NCI-H526 (cell line): ENCODE data around the gene EIF5.
A peak's percentile ranks its signal among the peaks of the same experiment; 100 is the strongest.

Experiments used
- DNase-seq, 2 experiments: peaks; one replicate each; lab custom pipeline; 2025; lab: John Stamatoyannopoulos, UW

EIF5 gene

DNA sequence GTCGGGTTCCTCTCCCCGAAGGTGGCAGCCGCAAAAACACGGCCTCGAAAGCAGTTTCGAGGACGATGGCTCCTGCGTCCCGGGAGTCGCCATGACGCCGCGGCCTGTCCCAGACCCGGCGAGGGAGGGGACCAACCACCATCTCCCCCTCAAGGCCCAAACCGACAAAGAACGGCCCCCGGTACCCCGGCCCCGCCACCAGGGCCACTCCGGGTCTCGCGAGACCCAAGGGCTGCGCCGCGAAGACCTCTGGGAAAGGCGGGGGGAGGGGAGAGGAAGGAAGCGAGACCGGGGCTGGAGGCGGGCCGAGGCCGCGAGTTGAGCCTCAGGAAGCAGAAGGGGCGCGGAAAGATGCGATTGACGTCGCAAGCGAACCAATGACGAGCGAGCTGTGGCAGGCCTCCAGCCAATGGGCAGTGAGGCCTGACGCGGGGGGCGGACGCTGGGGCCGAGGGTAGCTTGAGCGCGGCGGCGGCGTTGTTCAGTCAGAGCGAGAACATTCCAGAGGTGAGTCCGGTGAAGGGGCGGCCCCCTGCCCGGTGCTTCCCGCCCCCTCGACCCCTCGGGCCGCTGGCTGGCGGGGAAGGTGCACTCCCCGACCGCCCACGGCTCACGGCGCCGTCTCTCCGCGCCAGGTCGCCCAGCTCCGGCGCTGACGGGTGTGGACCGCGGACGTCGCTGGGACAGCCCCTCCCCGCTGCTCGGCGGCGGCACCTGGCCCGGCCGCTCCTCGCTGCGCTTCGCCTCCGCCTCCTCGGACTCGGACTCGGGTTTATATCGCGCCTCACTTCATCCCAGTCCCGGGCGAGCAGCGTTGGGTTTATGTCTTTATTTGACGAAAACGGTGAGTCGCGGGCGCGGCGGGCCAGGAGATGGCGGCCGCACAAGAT is at the start of gene EIF5:
Gene EIF5 (plus strand): TSS at position 484 of the 890 bp plus-strand sequence. CDS start 1,624 bp downstream, outside the sequence.
- peak; percentile 96 to 99 for DNase-seq

GRCh38 chr14:103284574-103285467 is 49.2 kb upstream of the EIF5 start:
- DNase-seq = no peak

- DNase-seq = no peak
These were observed 47.6 kb upstream of the EIF5 start for GRCh38 chr14:103286460-103286859.

GRCh38 chr14:103286968-103287850 is 46.8 kb upstream of the EIF5 start:
- no peak for DNase-seq

DNA sequence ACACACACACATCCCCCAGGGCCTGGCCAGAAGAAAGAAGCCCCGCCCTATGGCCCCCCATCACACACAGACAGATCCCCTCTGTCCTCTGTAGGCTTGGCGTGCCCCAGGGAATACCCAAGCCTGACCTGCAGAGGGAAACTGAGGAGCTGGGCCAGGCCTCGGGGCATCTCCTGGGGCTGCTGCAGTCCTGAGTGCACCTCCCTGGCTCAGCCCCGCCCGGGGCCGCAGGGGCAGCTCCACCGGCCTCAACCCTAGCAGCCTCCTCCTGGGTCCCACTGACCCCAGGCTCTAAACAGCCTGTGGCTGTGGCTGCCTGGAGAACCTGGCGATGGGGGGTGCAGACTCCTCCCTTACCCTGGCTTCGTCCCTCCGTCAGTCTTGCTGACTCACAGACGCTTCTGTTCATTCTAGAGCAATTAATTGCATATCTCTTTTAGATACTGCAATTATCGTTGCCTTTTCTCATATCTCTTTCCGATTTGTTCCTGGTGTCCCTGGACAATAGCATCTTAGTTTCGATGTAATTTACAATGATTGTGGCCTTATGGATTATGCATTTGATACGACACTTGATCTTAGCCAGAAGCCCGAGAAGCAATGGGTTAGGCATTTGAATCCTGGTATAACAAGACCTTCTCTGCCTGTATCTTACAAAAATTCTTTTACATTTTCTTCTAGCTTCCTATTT is 45.8 kb upstream of the EIF5 start:
- DNase-seq = no peak

DNA sequence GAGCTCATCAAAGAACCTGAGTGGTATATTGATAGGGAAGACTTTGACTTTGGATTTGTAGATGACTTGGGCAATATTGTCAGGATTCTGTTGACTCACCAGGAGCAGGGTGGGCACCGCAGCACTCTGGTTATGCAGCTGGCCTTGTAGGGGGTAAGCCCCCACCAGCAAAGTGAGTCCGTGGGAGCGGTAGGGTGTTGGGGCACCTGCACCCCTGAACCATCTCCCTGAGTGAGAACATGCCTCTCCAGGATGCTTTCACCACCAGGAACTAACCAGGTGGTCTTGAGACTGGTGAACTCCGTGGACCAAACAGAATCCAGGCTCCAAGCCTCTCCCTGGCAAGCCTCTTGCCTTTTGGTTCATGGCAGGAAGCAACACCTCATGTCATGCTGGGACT is 44.0 kb upstream of the EIF5 start:
- DNase-seq = no peak

DNA sequence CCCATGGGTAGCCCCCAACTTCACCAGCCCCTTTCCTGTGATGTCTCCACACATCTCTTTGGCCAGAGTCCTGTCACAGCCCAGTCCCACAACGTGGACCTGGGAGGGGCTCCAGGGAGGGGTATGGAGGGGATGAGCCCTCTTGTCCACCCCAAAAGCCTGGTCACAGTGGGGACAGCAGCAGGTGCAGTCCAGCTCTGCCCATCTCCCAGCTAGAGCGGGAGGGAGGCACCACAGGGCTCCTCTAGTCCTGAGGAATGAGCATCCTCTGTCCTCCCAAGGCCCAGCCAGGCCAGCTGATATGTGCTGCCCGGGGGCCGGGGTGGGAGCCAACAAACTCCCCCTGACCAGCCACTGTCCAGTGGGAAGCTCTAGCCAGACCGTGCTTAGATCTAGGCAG is 43.5 kb upstream of the EIF5 start:
- DNase-seq = no peak

DNA sequence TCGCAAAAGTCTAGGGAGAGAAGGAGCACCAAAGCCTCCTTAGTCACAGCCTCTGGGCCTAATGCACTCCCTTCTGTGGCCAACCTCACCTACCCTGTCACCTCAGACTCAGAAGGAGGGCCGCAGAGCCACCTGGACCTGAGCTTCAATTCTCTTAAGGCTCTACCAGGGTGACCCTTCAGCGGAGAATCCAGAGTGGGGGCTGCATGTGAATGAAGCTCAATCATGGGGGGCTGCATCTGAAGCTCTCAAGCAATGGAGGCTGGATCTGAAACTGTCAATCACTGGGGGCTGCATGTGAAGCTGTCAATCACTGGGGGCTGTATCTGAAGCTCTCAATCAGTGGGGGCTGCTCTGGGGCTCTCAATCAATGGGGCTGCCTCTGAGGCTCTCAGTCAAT is 43.1 kb upstream of the EIF5 start:
- no peak for DNase-seq

- peak in 1 of 2 experiments; percentile 83 for DNase-seq
These were observed 41.3 kb upstream of the EIF5 start for GRCh38 chr14:103292426-103293374.

- DNase-seq = no peak
These were observed 40.6 kb upstream of the EIF5 start for GRCh38 chr14:103293465-103293864.

DNA sequence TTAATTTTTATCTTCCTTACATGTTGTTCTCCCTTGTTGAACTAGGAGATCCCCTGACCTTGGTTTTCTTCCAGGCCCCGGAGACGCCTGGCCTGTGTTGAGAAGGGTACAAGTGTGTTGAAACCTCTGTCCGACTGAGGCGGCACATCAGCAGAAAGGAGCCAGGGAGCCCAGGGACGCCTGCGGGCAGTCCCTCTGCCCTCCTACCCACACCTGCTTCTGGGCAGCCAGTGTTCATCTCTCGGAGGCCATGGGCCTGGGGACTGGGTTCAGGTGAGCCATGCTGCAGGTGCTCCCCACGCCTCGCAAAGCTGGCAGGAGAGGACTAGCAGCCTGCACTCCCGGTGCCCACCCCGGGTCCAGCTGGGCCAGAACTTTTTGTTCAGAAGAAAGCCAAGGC is 39.9 kb upstream of the EIF5 start:
- no peak for DNase-seq

- DNase-seq = no peak
These were observed 38.0 kb upstream of the EIF5 start for GRCh38 chr14:103296007-103296406.

- peak in 1 of 2 experiments; percentile 45 for DNase-seq
These were observed 37.0 kb upstream of the EIF5 start for GRCh38 chr14:103296987-103297386.

DNA sequence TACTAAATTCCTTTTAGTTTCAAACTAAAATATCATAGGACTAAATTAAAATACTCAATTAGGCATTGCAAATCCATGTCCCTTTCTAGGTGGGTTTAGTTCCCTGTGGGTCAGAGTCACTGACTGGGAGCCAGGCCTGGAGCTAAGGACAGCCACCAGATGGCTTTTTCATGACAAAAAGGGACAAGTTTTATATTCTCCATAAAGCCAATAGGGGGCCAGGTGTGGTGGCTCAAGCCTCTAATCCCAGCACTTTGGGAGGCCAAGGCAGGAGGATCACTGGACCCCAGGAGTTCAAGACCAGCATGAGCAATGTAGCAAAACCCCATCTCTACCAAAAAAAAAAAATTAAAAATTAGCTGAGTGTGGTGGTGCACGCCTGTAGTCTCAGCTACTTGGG is 35.4 kb upstream of the EIF5 start:
- DNase-seq = no peak

- DNase-seq = no peak
These were observed 32.3 kb upstream of the EIF5 start for GRCh38 chr14:103301512-103302354.

GRCh38 chr14:103302966-103303365 is 31.1 kb upstream of the EIF5 start:
- DNase-seq = no peak

- no peak for DNase-seq
These were observed 29.3 kb upstream of the EIF5 start for GRCh38 chr14:103304706-103305105.

- DNase-seq = no peak
These were observed 25.1 kb upstream of the EIF5 start for GRCh38 chr14:103308717-103309616.
